COLO668 (cell line): Measurements from ENCODE around the gene MROH7.

Experiments used
- DNase-seq: peaks from one replicate; lab custom pipeline; 2025; ENCODE audit not compliant: unreplicated experiment; lab: John Stamatoyannopoulos, UW

MROH7 gene

DNA sequence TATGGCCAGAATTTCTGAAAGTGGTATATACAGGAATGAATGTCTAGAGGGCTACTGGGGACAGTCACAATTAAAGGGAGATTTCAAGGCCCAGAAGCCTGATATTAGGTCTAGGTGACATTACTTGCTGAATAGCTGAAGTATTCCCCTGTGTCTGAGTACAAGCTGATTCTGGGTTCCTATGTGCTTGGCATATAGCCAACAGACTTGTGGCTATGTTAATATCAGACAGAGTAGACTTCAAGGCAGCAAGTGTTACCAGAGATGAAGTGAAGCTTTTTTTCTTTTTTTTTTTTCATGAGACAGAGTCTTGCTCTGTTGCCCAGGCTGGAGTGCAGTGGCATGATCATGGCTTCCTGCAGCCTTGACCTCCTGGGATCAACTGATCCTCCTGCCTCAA lies 82.4 kb downstream of the MROH7 start:
- DNase-seq: no peak

DNA sequence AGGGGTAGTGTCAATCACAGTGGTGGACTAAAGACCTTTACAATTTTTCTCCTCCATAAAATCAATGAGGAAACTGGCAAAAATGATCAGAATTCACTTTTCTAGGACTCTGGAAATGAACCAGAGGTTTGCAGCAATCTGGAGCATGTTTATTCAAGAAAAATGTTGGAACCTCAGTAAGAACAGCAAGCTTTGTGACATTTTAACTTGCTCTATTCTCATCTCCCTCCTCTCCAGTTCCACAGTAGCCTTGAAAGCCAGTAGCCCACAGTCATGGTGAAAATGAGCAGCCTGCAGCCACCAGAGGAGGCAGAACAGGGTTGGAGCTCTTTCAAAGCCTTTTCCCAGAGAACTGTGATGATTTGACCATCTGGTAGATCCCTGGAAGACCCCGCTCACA lies 83.2 kb downstream of the MROH7 start:
- DNase-seq: no peak

DNA sequence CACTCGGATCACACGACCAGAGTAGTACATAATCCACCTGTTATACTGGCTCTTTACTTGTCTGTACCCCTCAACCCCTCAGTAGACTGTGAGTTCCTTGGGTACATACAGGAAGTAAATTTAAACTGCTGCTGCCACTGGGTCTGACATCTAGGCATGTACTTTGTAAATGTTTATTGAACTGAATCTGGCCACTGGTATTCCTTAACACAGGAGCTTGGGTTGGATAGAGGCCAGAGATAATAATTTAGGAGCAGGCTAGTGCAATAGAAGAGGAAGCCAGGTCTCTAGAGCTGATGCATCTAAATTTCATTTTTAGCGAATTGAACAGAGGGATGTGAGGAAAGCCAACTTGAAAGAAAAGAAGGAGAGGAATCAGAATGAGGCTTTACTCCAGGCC lies 86.4 kb downstream of the MROH7 start:
- DNase-seq: no peak

DNA sequence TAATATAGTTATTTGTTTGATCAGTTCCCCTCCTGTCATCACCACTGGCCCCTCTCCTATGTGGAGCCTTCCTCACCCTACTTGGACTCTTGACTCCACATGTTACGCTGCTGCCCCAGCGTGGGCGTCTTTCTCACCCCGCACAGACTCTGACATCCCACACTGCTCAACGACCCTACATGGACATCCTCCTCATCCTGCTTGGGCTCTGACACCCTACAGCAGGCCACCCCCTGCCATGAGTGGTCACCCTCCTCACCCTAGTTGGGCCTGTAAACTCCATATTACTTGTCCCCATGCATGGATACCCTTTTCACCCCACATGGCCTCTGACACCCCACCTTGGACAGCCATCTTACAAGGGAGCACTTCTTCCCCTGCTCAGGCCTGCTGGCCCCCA lies 95.1 kb downstream of the MROH7 start:
- no peak for DNase-seq

DNA sequence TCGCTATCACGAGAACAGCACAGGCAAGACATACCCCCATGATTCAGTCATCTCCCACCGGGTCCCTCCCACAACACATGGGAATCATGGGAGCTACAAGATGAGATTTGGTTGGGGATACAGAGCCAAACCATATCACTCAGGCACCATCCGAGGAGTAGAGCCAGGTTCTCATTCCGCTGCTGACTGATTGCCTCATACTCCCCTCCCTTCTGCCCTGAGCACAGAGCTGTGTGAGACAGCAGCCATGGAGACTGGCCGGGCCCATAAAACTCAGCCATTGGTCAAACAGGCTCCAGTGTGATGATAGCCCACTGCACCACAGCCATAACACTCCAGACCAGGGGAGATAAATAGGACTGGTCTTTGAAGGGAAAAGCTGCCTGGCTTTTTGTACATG lies 96.7 kb downstream of the MROH7 start:
- no peak for DNase-seq

DNA sequence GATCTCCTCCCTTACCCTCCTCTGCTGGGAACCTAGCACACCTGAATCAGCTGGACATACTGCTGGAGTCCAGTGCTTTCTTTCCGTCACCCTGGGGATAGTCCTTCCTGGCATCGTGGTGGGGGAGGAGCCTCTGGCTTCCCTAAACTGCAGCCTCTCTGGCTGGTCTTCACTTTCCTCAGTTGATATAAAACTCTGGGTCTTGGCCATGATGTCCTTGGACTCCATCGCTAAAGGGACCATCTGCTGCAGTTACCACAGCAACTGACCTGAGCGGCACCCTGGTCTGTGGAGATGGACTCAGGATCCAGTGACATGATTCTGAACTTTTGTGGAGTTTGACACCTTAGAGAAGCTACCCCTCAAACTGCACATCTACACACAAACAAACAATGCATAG lies 99.9 kb downstream of the MROH7 start:
- no peak for DNase-seq

DNA sequence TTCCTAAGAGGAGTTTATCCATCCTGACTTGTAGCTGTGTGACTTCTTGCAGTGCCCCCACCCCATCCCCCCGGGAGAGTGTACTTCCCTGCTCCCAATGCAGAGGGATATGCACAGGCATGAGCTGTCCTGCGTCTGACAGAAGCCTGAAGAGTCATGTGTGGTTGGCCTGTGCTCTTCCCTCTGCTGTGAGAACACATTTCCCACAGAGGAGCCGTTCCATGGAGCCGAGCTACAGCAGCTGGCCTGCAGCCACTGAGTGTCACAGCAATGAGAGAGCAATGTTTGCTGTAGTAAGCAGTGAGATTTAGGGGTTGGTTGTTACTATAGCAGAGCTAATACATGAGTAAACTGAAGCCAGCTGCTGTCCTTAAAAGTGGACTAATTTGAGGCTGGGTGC lies 100.7 kb downstream of the MROH7 start:
- DNase-seq: no peak

DNA sequence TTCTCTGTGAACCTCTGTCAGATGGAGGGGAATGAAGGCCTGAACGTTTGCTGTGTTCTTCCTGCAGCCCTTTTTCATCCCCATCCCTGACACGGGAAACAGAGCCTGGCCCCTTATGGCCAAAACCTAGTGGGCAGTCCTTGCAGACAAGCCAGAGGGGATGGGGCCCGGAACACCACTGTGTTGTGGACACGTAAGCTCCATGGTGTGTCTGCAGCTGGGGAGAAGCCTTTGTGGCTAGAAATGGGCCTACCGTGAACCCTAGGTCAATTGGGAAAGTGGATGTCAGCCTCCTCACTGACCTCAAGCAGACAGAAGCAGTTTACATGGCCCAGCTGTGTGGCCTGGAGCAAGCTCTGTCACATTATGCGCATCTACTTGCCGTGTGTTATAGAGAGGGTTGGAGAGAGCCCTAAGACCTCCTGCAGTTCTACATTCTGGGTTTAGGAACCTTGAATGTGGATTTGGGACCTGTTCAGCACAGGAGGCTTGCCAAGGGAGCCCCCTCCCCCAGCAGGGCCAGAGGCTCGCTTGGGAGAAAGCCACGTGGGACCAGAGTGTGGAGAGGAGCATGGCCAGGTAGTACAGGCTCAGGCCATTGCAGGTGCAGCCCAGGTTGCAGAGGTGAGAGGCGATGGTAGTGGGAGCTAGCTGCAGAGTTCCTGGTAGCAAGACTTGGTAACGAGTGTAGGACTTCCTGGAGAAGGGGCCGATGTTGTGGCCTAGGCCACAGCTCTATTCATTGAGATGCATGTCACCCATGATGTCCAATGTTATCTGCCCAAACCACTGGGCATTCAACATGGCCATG lies 102.0 kb downstream of the MROH7 start:
- DNase-seq: no peak

DNA sequence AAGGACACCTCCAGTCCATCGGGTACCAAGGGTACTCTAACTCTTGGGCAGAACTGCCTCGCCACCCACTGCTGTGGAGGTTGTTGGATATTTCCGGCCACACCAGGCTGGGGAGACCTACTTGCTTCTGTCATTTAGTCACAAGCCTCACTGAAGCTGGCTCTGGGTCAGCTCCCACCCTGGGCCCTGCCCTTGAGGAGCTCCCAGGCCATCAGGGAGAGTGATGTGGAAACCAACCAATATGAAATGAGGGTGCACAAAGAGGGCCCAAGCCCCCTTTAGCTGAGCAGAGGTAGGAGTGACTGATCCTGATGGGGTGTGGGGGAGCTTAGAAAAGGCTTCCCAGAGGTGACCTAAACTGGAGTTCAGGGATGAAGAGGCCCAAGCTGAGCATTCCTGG lies 103.1 kb downstream of the MROH7 start:
- DNase-seq: no peak

DNA sequence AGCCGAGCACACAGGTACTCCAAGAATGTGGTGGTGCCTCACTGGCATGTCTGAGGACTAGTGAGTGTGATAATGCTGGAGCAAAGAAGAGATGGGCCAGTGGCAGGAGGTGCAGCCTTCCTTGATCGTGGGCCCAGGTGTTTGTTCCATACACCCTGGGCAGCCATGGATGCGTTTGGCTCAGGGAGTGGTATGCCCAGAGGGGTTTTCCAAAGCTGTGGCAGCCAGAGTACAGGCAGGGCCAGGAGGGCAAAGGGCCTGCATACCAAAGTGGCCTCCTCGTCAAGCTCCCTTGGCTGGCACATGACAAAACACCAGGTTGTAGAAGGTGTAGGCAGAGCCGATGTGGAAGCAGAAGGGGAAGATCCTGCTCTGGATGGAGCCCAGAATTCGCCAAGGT lies 103.7 kb downstream of the MROH7 start:
- no peak for DNase-seq

DNA sequence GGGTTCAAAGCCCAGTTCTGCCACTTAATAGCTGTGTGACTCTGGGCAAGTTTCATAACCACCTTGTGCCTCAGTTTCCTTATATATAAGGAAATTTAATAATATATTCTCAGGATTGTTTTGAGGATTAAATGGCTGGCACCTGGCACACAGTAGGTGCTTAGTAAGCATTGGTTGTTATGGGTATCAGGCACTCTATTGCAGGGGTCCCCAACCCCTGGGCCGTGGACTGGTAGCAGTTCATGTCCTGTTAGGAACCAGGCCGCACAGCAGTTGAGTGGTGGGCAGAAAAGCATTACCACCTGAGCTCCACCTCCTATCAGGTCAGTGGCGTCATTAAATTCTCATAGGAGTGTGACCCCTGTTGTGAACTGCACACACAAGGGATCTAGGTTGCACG lies 104.3 kb downstream of the MROH7 start:
- DNase-seq: no peak

DNA sequence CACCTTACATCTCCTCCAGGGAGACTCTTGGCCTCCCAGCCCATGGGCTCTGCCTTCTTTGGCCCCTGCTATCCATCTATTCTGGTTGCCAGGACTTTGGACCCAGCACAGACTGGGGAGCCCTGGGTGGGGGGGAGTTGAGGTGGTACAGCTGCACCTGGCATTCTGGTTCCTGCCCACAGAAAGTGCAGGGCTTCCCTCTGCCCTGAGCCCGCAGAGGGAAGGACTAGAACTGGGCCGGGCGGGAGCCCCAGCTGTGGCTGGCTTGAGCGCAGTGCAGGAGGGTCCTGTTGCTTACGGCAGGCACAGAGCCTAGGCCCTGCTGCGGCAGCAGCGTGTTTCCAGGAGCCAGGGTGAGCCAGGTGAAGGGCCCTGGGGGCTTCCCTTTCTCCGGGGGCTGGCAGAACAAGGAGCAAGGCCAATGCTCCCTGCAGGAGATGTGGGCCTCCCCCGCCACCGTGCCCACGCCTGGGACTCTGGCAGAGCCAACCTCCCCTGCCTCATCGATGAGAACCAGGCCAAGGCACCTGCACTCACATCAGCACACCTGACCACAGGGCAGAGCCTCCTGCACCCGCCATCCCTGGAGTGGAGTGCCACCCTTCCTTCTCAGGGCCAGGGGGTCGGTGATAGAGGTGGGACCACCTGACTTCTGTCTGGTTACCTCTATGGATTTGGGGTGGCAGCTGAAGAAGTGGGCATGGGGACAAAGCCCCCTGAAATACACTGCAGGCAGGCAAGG lies 106.7 kb downstream of the MROH7 start:
- DNase-seq: no peak

DNA sequence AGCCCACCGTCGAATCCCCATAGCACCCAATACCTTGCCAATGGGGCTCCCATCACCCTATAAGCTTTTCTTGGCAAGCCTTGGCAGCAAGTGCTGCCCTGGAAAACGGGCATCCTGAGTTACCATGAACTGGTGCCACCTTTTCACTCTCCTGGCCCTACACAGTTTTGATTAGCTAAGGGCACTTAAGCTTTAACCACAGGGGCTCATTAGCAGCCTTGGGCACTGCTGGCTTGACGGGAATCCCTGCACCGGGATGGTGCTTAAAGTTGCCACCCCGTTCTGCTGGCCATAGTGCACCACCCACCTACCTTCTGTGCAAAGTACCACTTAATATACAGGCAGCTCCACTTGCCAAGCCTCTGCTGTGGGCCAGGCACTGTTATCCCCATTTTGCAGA lies 109.0 kb downstream of the MROH7 start:
- no peak for DNase-seq

DNA sequence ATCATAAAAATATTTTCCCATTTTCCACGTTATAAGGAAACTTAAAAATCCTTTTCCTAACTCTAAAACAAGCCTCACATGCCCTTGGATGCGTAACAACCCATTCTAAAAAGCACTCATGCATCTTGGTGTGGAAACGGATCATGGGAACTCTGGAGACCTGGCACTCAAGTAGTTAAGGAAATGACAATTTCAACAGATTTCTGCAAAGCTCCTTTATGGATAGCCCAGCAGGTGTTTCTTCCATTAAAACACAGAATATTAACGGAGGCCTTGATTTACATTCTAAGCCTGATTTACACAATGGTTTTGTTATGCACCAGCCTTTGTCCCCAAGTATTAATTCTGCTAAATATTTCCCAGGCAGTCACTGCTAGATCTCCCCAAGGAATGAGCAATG lies 109.8 kb downstream of the MROH7 start:
- DNase-seq: no peak

DNA sequence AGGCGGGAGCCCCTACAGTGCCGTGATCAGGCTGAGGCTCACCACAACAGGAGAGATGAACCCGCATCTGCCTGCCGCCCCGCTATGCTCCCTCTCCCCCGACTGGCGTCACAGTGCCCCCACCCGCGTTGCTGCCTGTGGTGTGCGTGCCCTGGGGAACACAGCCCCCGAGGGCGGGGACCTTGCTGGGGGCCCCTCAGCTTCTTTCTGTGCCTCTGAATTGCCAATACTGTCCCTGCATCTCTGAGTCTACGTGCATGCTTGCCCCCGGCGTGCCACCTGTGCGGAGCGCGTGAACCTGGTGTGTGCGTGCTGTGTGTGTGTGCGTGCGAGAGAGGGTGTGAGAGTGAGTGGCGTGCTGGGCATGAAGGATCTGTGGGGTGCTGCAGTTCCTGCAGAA lies 112.5 kb downstream of the MROH7 start:
- DNase-seq: no peak

DNA sequence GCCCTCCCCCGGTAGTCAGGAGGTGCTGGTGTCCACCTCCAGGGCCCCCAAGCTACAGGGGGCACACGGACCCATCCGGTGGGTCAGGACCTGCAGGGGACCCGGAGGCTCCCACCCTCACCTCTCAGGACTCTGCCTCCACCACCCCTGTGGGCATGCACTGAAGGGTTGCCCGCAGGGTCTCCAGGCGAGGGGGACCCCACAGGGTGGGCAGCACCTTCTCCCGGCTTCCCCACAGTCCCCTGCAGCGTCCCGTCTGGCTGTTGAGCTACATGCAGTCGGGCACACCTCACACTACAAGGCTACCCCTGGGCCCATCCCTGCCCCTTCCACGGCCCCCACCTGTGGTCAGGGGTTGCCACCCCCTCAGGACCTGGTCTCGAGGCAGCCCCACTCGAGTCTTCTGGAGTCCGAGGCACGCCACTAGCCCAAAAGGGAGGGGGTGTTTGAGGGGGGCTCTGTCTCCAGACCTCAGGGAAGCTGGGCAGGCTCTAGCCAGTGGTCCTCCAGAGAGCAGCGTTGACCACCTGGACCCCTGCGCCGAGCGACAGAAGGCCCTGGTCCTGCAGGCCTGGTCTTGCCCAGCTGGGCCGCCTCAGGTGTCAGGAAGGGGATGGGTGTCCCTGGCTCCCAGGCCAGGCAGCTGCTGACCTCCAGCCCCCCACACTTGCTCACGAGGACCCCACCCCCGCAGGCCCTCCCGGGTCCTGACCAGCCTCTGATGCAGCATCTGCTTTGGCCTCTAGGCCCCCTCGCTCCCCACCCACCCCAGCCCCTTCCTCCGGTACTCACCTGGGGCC lies 113.1 kb downstream of the MROH7 start:
- no peak for DNase-seq

DNA sequence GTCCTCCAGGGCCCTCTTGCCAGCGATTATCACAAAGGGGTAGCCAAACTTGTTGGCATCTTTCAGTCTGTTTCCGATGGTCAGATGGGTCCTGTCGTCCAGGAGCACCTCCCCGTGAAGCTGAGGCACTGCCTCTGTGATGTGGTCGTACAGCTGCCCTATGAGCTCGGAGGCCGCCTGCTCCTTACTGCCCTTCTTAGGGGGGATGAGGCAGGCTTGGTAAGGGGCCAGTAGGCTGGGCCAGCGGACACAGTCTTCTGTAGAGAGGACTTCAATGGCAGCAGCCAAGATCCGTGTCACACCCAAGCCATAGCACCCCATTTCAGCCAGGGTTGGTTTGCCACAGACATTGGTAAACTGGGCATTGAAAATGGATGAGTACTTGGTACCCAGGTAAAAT lies 116.2 kb downstream of the MROH7 start:
- DNase-seq: no peak

DNA sequence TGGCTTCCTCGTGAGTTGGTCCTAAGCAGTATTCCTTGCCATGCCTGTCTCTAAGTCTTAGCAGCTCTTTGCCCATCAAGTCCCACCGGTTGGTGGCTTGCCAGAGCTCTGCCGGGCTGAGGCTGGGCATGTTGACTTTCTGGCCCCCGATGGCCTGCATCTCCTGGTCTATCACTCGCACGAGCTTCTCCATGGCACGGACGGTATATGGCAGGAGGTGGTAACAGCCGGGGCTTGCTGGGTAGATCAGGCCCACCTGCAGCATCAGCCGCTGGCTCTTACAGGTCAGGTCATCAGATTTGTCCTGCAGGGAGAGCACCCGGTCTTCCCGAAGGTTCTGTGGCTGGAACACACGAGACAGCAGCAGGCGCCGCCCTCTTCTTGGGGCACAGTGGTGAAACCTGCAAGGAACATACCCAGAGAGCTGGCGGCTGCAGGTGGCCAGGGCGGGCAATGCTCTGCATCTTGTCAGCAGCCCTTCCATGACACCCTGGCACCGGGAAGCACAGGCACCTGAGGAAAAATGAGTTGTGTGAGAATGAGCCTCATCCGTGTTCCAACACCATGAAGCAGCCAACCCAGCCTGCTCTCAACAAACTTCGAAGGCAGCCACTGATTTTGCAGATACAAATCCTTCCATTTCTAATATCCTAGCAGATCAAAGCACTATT lies 117.2 kb downstream of the MROH7 start:
- no peak for DNase-seq
